H1 (cell line): ENCODE data around the gene EXOC3L1. TPM values are rescaled to one million over a fixed set of nuclear protein-coding genes. Genes with fewer than 3 reads are reported as not detected.

Experiments used
- EP300 ChIP-seq, 2 experiments: IDR thresholded peaks; 1 replicate in 1 of 2; 2 replicates in 1 of 2; pipeline ENCODE4 v1.6.1; 2011 to 2012; ENCODE audit warnings: low read depth in 2 of 2, low read length in 2 of 2, mild to moderate bottlenecking in 2 of 2, borderline replicate concordance in 1 of 2, inconsistent platforms in 1 of 2, moderate library complexity in 1 of 2
- FOSL1 ChIP-seq: IDR thresholded peaks from 2 replicates; pipeline ENCODE4 v1.6.1; 2011; ENCODE audit warnings: mild to moderate bottlenecking, low read depth, low read length, moderate library complexity; ENCODE audit not compliant: insufficient read depth
- HDAC6 ChIP-seq: IDR thresholded peaks from one replicate; pipeline ENCODE4 v1.7.1; 2012; ENCODE audit warnings: low read depth, mild to moderate bottlenecking, inconsistent platforms, low read length, moderate library complexity
- RNF2 ChIP-seq: fragments of 200-900, 300-1000 bp; sonication (generic); IDR thresholded peaks from 2 replicates; pipeline ENCODE4 v1.7.1; 2016; ENCODE audit warnings: borderline replicate concordance, low read depth, mild to moderate bottlenecking, antibody characterized with exemption, low read length; ENCODE audit not compliant: poor library complexity, severe bottlenecking; ENCODE audit errors: missing control alignments
- polyA plus RNA-seq, 7 experiments: library from polyadenylated mRNA; depleted of rRNA in 3 of 7; stranded (reverse) in 5 of 7; unstranded in 2 of 7; fragments of >200 nt in 5 of 7; fragments of 200-250 nt in 2 of 7; gene quantifications; 1 replicate in 5 of 7; 2 replicates in 1 of 7; 4 replicates in 1 of 7; pipeline versions ENCODE4 v1.2.1 to v1.2.3, GENCODE V29; 2011 to 2013; ENCODE audit warnings: missing spikeins in 2 of 7, mixed read lengths in 2 of 7
- total RNA-seq: library from RNA; stranded (reverse); fragmentation: NEBNext Ultra II Directional; extraction: Animal tissue kit (Norgen Biotek cat#: 25700); gene quantifications from 2 replicates; pipeline ENCODE4 v1.2.1, GENCODE V29; 2021
- TF ChIP-seq, protein P1 (sequence below), 3 experiments: IDR thresholded peaks; 1 replicate in 2 of 3; 2 replicates in 1 of 3; pipeline versions ENCODE4 v1.5.1 to v1.6.1; 2011; ENCODE audit warnings: low read length in 3 of 3, mild to moderate bottlenecking in 3 of 3, inconsistent platforms in 2 of 3, low read depth in 1 of 3, moderate library complexity in 1 of 3; ENCODE audit not compliant: insufficient read depth in 1 of 3; ENCODE audit errors: control extremely low read depth in 1 of 3

The EXOC3L1 gene
- total and polyA plus RNA-seq, 2 of the 8 experiments (the other 6 are each of a cell fraction or from before 2014, with no cell fraction given): 1.3 TPM

DNA sequence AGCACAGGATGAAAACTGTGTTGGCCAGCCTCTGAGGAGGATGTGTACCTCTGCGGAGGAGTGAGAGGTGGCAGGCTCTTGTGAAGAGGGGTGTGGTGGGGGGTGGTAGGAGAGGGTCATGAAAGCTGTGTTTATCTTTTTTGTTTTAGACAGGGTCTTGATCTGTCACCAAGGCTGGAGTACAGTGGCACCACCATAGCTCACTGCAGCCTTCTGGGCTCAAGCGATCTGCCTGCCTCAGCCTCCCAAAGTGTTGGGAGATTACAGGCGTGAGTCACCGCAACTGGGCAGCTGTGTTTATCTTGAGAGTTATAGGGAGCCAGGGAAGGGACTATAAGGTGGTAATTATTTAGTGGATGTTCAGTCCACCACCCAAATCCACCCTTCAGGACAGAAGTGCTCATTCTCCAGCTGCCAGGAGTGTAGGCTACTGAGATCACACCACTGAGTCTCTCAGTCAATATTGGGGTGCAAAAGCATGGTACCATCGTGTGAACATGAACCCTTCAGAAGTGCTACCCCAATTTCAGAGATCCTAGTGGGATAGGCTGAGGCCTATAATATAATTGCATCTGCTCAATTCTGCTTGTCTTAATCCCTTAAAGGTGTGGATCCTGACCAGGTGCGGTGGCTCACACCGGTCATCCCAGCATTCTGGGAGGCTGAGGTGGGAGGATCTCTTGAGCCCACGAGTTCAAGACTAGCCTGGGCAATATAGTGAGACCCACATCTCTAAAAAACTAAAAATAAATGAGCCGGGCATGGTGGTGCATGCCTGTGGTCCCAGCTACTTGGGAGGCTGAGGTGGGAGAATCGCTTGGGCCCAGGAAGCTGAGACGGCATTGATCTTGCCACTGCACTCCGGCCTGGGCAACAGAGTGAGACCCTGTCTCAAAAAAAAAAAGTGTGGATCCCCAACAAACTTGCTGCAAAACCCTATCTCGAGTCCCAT is 788 bp upstream of the EXOC3L1 start (continued):
- TF ChIP-seq, protein P1, sequence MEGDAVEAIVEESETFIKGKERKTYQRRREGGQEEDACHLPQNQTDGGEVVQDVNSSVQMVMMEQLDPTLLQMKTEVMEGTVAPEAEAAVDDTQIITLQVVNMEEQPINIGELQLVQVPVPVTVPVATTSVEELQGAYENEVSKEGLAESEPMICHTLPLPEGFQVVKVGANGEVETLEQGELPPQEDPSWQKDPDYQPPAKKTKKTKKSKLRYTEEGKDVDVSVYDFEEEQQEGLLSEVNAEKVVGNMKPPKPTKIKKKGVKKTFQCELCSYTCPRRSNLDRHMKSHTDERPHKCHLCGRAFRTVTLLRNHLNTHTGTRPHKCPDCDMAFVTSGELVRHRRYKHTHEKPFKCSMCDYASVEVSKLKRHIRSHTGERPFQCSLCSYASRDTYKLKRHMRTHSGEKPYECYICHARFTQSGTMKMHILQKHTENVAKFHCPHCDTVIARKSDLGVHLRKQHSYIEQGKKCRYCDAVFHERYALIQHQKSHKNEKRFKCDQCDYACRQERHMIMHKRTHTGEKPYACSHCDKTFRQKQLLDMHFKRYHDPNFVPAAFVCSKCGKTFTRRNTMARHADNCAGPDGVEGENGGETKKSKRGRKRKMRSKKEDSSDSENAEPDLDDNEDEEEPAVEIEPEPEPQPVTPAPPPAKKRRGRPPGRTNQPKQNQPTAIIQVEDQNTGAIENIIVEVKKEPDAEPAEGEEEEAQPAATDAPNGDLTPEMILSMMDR (IDR thresholded peaks at IDR 0.05; ENCODE audit: control extremely low read depth in 1 of 3, insufficient read depth in 1 of 3, low read depth in 1 of 3, low read length in 3 of 3): no peak
- TF ChIP-seq HDAC6: no peak
- TF ChIP-seq RNF2: no peak
- no peak for TF ChIP-seq FOSL1
- no peak for TF ChIP-seq EP300 (IDR thresholded peaks at IDR 0.05; ENCODE audit: borderline replicate concordance in 1 of 2, low read depth in 2 of 2, low read length in 2 of 2)
